Epithelial cell of esophagus (primary cell): ENCODE measurements around the gene CLMN.

Experiments
- DNase-seq: peaks from one replicate; pipeline ENCODE4 v3.0.0; 2010; ENCODE audit warnings: low read depth
- H3K4me3 ChIP-seq: 2 replicates; pipeline ENCODE4 v1.5.1; 2011; ENCODE audit warnings: mild to moderate bottlenecking, low read length, control low read depth
- TF ChIP-seq, protein P1 (sequence below): IDR thresholded peaks from 2 replicates; pipeline ENCODE4 v1.5.1; 2011; ENCODE audit warnings: low read depth, mild to moderate bottlenecking, low read length, control low read depth, inconsistent platforms; ENCODE audit not compliant: insufficient read depth; ENCODE audit errors: missing control alignments

The CLMN gene

DNA sequence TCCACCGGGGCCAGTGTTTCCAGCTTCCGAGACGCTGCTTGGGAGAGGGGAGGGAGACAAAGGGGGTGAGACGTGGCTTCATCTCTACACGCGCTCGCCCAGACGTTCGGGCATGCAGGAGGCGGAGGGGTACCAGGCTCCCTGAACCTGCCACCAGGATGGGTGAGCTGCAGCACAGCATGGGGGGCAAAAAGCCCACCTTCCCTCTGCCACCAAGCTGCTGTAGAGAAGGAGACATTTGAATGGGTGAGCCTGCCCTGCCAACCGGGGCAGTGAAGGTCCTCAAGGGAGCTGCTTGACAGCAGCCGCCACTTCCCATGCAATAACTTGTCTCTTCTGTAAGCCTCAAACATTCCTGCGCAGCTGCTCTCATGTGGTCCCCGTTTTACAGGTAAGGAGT is 83.9 kb downstream of the CLMN start:
- no peak overlapping the region for H3K4me3 ChIP-seq
- DNase-seq: no peak
- TF ChIP-seq, protein P1, sequence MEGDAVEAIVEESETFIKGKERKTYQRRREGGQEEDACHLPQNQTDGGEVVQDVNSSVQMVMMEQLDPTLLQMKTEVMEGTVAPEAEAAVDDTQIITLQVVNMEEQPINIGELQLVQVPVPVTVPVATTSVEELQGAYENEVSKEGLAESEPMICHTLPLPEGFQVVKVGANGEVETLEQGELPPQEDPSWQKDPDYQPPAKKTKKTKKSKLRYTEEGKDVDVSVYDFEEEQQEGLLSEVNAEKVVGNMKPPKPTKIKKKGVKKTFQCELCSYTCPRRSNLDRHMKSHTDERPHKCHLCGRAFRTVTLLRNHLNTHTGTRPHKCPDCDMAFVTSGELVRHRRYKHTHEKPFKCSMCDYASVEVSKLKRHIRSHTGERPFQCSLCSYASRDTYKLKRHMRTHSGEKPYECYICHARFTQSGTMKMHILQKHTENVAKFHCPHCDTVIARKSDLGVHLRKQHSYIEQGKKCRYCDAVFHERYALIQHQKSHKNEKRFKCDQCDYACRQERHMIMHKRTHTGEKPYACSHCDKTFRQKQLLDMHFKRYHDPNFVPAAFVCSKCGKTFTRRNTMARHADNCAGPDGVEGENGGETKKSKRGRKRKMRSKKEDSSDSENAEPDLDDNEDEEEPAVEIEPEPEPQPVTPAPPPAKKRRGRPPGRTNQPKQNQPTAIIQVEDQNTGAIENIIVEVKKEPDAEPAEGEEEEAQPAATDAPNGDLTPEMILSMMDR: no peak

DNA sequence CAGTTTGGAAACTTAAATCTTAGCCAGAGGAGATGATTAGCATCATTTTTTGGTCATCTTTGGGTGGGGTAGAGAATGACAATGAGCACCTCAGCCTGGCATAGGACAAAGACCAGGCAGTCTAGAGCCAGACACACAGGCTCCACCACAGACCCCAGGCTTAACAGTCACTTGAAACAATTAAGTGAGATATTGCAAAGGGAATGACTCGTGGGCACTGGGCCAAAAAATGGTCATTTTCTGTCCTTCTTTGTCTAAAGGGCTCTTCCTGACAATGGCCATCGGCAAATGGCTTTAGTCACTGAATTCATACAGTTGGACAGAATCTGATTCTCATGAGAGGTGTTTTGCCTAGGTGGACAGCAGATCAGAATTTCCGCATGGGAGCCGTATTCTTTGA is 84.4 kb downstream of the CLMN start:
- TF ChIP-seq, protein P1: no peak
- no peak for DNase-seq

DNA sequence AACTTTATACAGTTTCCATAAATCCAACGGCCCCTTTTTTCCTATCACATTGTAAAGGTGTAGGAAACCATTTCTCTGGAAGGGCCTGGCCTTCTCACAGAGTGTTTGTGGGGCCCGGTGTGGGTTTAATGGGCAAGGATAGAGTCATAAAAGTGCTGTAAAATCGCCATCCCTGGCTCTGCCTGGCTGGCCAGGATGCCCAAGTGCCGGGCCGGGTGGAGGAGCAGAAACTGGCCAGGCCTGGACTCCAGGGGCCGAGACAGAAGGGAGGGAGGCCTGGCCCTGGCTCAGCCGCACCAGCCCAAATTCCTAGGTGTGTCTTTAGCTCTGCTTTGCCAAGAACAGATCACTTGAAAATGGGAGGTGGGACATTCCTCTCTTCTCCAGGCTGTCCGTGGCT is 85.3 kb downstream of the CLMN start:
- TF ChIP-seq, protein P1: no peak
- H3K4me3 ChIP-seq: no peak overlapping the region
- no peak for DNase-seq

More for the DNA sequence above, 84.4 kb downstream of the CLMN start:
- H3K4me3 ChIP-seq: no peak overlapping the region

DNA sequence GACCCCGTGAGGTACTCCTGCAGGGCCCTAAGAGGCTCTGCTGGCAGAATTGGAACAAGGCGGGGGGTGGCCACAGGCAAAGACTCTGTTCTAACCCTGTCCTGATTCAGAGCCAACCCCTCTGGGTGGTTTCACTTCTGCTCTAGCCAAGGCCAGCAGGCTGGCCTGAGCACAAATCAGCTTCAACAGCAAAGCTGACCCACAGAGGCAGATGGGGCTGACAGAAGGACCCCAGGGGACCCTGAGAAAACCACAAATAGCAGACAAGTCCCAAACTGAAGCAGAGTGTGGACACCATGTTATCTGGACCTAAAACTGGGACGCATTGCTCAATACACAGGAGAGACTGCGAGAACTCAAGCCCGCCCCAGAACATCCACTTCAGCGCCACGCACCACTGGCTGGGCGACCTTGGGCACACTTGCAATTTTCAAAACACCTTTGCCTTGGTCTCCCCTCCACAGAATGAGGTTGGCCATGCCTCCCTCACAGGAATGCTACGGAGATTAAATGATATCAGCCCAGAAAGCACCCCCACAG is 85.9 kb downstream of the CLMN start:
- no peak overlapping the region for H3K4me3 ChIP-seq
- TF ChIP-seq, protein P1: no peak
- no peak for DNase-seq

DNA sequence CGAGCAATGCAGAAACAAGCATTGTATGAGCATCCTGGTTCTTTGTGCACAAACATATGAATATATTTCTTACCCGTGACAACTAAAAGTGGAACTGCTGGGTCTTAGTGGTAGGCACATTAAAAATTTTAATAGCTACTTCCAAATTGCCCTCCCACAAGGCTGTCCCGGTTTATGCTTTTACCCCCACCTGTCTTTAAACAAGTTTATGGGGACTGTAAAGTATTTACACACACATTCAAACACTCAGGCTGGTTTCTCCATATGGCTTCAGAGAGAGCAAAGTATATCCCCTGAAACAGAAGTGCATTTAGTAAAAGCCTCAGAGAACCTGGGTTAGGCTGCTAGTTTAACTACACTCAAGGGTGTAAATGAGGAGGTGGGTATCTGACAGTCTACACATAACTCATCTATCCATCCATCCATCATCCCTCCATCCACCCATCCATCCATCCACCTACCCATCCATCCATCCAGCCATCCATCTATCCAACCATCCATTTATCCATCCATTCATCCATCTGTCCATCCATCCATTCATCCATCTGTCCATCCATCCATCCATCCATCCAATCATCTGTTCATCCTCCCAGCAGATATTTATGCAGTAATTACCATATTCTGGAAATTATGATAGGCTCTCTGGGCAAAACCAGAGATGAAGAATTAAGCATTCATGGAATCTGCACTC is 86.7 kb downstream of the CLMN start:
- TF ChIP-seq, protein P1: no peak
- no peak for DNase-seq
- H3K4me3 ChIP-seq: no peak overlapping the region

DNA sequence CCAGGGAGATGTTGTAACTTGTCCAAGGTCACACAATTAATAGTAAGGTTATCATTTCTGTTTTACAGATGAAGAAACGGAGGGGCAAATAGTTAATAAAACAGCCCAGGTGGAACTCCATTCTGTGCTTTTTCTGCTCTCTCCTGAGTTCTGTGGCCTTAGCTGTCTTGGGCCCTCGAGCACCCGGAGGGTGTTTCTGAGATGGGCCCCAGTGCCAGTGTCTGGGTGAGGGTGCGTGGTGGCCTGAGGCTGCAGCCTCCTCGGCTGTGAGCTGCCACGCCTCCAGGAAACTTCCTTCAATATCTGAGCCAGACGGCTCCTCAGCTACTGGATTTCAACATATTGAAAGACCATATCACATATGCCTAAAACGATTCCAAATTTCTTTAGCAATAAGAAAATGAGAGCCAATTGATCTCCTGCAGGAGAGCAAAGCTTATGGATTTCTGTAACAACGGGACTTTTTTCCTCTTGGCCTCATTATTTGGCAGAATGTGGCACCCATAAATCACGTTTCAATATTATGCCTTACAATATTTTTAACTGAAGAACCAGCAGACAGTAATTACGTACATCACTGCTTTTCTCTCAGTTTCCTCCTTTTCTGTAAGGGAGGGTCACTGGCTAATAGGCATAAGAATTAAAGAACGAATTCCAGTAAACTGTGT is 87.6 kb downstream of the CLMN start:
- H3K4me3 ChIP-seq: no peak overlapping the region
- TF ChIP-seq, protein P1: no peak
- peak; percentile 21 for DNase-seq
